SU-DHL-6 (cell line): ENCODE measurements around the gene C11orf86.

Source experiments
- H2AFZ ChIP-seq: fragments of 200-600 bp; sonication (generic); 2 replicates; pipeline ENCODE4 v1.6.1; 2014; ENCODE audit warnings: low read depth, mild to moderate bottlenecking, moderate library complexity, mixed read lengths, antibody characterized with exemption, low read length; ENCODE audit not compliant: severe bottlenecking
- H3F3A ChIP-seq: fragments of 200-600 bp; shearing (Covaris generic); 2 replicates; pipeline ENCODE4 v1.6.0; 2016; ENCODE audit warnings: antibody characterized with exemption, mild to moderate bottlenecking; ENCODE audit not compliant: insufficient read depth
- H3K27ac ChIP-seq: fragments of 200-600 bp; sonication (generic); 2 replicates; pipeline ENCODE4 v1.5.1; 2016; ENCODE audit warnings: low read depth, mild to moderate bottlenecking, low read length, moderate library complexity, mixed read lengths
- H3K27me3 ChIP-seq: fragments of 200-600 bp; sonication (generic), shearing (Covaris generic); 2 replicates; pipeline ENCODE4 v1.6.0; 2014; ENCODE audit warnings: mild to moderate bottlenecking, low read length
- H3K36me3 ChIP-seq: fragments of 200-600 bp; sonication (generic); 2 replicates; pipeline ENCODE4 v1.6.1; 2014; ENCODE audit warnings: mild to moderate bottlenecking, low read length, mixed read lengths
- H3K4me2 ChIP-seq: fragments of 300-600, 200-600 bp; shearing (Covaris generic), sonication (generic); 2 replicates; pipeline ENCODE4 v1.6.0; 2014; ENCODE audit warnings: low read length, low read depth, mild to moderate bottlenecking; ENCODE audit not compliant: poor library complexity, severe bottlenecking
- H3K4me3 ChIP-seq: fragments of 200-600 bp; sonication (generic); 2 replicates; pipeline ENCODE4 v1.5.1; 2014; ENCODE audit warnings: antibody characterized with exemption, low read length, mild to moderate bottlenecking, mixed read lengths; ENCODE audit not compliant: insufficient read depth, poor library complexity, severe bottlenecking
- H3K79me2 ChIP-seq: fragments of 200-600 bp; sonication (generic); 2 replicates; pipeline ENCODE4 v1.6.1; 2014; ENCODE audit warnings: mild to moderate bottlenecking, low read length, moderate library complexity; ENCODE audit not compliant: insufficient read depth
- H3K9ac ChIP-seq: fragments of 200-600 bp; sonication (generic); 2 replicates; pipeline ENCODE4 v1.7.0; 2014; ENCODE audit warnings: mild to moderate bottlenecking, low read length
- H3K9me2 ChIP-seq: fragments of 200-600 bp; sonication (generic); replicated peaks from 2 replicates; pipeline ENCODE4 v1.6.1; 2014; ENCODE audit warnings: low read length; ENCODE audit not compliant: insufficient read depth
- H3K9me3 ChIP-seq: fragments of 200-600 bp; sonication (generic); 2 replicates; pipeline ENCODE4 v1.6.1; 2014; ENCODE audit warnings: low read length, mixed read lengths; ENCODE audit not compliant: insufficient read depth
- H4K20me1 ChIP-seq: fragments of 200-600 bp; sonication (generic); 2 replicates; pipeline ENCODE4 v1.6.1; 2014; ENCODE audit warnings: low read depth, mild to moderate bottlenecking, antibody characterized with exemption, low read length, moderate library complexity, mixed read lengths
- CTCF ChIP-seq: fragments of 200-600 bp; sonication (generic); IDR thresholded peaks from one replicate; pipeline ENCODE4 v1.5.1; 2017; ENCODE audit warnings: antibody characterized with exemption, mild to moderate bottlenecking, low read length, moderate library complexity; ENCODE audit not compliant: insufficient read depth, poor library complexity, severe bottlenecking
- EZH2phosphoT487 ChIP-seq: fragments of 200-600 bp; sonication (generic), shearing (Covaris generic); conservative IDR thresholded peaks from 2 replicates; pipeline ENCODE4 v1.6.1; 2018; ENCODE audit warnings: mild to moderate bottlenecking, antibody characterized with exemption, low read length, moderate library complexity, mixed read lengths

C11orf86 gene

GRCh38 chr11:66971488-66971887 lies 3.6 kb upstream of the C11orf86 start:
- Histone ChIP-seq H3K9me3 (no peaks in the 10 kb centered on the region), H3K9ac (no peak overlapping the region), H2AFZ (no peak overlapping the region), H4K20me1 (no peaks in the 10 kb centered on the region), H3K4me3 (no peak overlapping the region), H3K36me3 (no peaks in the 10 kb centered on the region), H3K27ac (no peak overlapping the region), H3F3A (no peaks in the 10 kb centered on the region), H3K79me2 (no peaks in the 10 kb centered on the region), H3K4me2 (no peak overlapping the region), H3K9me2 (no peaks in the 10 kb centered on the region), H3K27me3 (no peaks in the 10 kb centered on the region)
- TF ChIP-seq EZH2phosphoT487, result no peak
- no peak for TF ChIP-seq CTCF

- Histone ChIP-seq H3K79me2 (no peaks in the 10 kb centered on the region), H3K9me3 (no peaks in the 10 kb centered on the region), H4K20me1 (no peaks in the 10 kb centered on the region), H3K36me3 (no peaks in the 10 kb centered on the region), H3K4me3 (no peak overlapping the region), H3F3A (no peaks in the 10 kb centered on the region), H3K27me3 (no peaks in the 10 kb centered on the region), H2AFZ (no peak overlapping the region), H3K9ac (no peak overlapping the region), H3K27ac (no peak overlapping the region), H3K9me2 (no peaks in the 10 kb centered on the region), H3K4me2 (no peak overlapping the region)
- no peak for TF ChIP-seq CTCF
- TF ChIP-seq EZH2phosphoT487, result no peak
These were observed 1.0 kb upstream of the C11orf86 start for GRCh38 chr11:66973956-66974580.

- Histone ChIP-seq H4K20me1 (no peaks in the 10 kb centered on the region), H3K9ac (no peak overlapping the region), H3K4me2 (no peak overlapping the region), H3K9me2 (no peaks in the 10 kb centered on the region), H3K27ac (no peak overlapping the region), H3K36me3 (no peaks in the 10 kb centered on the region), H3K79me2 (no peaks in the 10 kb centered on the region), H3K4me3 (no peak overlapping the region), H2AFZ (no peak overlapping the region), H3K27me3 (no peaks in the 10 kb centered on the region), H3F3A (no peaks in the 10 kb centered on the region), H3K9me3 (no peaks in the 10 kb centered on the region)
- no peak for TF ChIP-seq CTCF
- TF ChIP-seq EZH2phosphoT487, result no peak
These were observed 412 bp downstream of the C11orf86 start for GRCh38 chr11:66975405-66976027.
